HG03139 (cell line): Measurements from ENCODE around the gene N4BP3.

ENCODE experiments used
- ATAC-seq: cut with Tn5 transposase; IDR thresholded peaks from one replicate; pipeline ENCODE4 v1.9.1; 2021; ENCODE audit not compliant: unreplicated experiment

Gene N4BP3

DNA sequence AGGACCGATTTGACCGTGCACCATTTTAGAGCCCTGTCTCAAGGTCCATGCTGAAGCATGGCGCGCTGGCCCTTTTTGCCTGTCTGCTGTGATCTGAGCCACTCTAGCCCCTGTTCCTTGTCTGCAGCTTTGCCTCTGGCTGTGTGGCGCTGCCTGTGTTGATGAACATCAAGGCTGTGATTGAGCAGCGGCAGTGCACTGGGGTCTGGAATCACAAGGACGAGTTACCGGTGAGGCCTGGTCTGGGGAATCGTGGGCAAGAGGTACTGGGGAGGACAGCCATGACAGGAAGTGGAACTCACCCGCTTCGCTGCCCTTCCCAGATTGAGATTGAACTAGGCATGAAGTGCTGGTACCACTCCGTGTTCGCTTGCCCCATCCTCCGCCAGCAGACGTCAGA, 34.1 kb downstream of the N4BP3 start:
- no peak for ATAC-seq

DNA sequence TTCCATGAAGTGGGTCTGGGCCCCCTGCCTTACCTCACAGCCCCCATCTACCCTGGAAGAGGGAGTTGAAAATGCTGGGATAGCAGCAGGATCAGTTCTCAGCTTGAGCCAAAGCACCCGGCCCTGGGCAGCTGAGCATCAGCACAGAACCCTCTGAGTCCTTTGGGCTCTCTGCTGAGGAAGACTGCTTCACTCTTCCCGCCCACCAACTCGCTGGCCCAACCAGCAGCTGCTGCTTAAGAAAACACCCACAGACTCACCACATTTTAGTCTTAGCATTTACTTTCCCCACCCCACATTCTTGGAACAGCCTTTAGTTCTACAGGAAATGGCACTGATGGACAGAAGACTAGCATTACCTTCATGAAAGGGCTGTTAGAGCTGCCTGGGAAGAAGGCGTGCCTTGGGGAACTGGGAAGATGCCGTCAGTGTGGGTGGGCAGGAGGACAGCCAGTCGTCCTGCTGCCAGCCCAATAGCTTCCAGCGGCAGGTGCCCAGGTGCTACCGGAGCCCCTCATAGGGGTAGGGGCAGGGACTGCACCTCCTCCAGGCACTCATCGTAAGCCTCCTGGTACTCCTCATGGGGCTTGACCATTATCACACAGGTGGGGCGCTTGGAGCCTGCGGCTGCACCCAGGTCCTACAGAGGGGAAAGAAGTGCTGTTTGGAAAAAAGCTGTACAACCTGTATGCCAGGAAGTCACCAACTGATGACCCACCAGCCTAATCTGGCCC, 36.0 kb downstream of the N4BP3 start:
- no peak for ATAC-seq

DNA sequence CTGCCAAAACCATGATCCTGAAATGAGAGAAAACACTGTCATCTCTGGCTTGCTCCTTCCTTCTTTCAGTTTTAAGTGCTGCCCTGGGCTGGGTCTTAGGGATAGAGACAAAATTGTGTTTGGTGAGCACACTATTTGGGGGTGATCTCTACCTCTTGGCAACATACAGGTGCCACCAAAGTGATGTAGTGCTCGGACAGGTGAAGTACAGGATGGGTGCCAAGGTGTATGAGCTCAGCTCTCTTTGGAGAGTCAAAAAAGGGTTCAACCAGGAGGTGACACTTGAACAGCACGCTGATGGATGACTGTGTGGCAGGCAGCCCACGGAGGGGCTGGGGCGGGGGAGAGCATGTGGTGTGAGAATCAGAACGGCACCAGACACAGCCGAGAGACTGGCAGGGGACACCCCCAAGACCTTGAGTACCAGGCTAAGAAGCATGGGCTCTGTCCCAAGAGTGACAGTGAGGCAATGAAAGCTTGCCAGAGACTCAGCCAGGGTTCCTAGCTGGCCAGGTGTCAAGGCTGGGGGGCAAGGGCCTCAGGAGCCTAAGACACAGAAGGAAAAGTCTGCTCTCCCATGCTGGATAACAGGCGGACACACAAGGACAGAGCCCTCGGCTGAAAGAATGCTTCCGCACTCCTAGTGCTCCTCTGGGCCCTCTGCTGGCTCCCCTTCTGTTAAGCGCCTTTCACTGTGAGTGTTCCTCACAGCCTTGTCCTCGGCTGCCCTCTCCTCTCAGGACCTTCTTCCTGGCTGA, 37.8 kb downstream of the N4BP3 start:
- no peak for ATAC-seq

DNA sequence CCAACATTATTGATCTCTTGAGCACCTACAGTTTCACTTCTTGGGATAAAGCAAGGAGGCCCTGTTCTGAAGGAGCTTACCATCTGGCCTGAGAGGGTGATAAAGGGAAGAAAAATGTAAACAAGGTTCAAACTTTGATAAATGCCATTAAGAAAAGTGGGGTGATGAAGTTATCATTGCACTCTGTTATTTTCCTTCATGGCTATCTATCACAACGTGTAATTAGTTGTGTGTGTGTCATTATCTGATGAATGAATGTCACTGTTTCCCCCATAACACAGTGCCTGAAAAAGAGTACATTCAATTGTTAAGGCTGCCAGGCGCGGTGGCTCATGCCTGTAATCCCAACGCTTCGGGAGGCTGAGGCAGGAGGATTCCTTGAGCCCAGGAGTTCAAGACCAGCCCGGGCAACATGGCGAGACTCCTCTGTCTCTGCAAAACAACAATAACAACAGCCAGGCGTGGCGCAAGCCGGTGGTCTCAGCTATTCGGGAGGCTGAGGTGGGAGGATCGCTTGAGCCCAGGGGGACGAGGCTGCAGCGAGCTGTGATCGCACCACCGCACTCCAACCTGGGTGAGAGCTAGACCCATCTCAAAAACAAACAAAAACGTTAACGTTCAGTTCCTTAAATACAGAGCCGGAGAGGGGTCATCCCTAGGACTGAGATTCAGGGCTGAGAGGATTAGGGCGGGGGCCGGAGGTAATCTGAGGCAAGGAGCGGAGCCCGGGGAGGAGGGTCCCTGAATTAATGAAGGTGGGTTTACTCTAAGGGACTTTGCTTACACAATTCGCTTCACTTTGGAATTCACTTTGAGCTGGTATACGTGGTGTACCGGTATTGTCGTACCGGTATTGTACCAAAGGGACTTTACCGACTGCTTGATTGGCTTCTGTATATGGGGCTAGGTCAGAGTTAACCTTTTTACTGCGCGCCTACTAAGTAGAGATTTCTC, 39.4 kb downstream of the N4BP3 start:
- ATAC-seq, result no peak

DNA sequence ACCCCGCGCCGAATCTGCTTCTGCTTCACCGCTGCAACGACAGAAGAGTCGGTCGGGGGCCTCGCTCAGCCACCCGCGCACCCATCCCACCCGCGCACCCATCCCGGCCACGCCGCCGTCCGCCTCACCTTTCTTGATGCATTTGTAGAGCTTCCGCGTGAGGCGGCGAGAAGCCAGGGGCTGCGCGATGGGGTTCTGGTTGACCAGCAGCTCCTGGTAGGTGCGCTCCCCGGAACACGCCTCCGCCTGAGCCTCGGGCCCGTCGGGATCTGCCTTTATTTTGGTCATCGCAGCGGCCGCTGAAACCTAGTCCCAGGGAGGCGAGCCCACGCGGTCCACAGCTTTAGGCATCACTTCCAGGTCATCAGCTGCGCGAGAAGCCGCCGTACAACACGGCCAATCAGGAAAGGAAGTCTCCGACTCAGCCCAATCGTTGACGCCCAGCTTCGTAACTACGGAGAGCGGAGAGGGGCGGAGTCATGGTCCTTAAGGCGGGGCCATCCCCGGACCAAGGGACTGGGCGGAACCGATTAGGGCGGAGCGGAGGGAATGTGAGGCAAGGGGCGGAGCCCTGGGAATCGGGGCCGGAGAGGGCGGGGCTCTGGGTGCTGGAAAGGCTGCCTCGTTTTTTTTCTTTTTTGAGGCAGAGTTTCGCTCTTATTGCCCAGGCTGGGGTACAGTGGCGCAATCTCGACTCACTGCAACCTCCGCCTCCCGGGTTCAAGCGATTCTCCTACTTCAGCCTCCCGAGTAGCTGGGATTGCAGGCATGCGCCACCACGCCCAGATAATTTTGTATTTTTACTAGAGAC, 40.4 kb downstream of the N4BP3 start, which contains the start of gene NHP2:
Gene NHP2 (minus strand): TSS at position 356 of the 811 bp plus-strand sequence. CDS start 68 bp downstream, at position 288.
- ATAC-seq, result peak; percentile 99

DNA sequence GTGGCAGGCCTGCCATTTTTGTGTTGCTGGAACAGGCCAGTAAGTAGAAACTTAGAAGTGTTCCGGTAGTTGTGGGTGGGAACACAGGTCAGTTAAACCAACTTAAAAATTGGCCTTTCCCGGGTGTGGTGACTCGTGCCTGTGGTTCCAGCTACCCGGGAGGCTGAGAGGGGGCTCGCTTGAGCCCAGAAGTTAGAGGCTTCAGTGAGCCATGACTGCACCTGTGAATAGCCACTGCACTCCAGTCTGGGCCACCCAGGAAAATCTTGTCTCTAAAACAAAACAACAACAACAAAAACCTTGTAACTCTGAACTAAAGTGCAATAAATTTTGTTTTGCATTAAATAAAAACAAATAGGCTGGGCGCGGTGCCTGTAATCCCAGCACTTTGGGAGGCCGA, 41.7 kb downstream of the N4BP3 start:
- no peak for ATAC-seq

DNA sequence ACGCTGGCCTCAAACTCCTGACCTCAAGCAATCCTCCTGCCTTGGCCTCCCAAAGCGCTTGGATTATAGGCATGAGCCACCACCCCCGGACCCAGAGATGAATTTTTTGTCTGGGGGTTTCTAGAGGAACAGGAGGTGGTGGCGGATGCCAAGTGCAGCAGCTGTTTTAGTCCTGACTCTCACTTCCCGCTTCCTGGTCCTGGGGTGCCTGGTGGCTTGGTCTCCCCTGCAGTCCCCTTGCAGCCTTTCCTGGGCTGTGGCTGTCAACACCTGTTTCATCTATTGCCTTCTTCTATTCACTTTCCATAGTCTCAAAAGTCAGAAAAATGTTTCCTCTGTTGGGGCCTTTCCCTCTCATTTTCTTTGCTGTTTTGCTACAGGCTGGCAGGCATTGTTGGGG, 46.8 kb downstream of the N4BP3 start:
- no peak for ATAC-seq

DNA sequence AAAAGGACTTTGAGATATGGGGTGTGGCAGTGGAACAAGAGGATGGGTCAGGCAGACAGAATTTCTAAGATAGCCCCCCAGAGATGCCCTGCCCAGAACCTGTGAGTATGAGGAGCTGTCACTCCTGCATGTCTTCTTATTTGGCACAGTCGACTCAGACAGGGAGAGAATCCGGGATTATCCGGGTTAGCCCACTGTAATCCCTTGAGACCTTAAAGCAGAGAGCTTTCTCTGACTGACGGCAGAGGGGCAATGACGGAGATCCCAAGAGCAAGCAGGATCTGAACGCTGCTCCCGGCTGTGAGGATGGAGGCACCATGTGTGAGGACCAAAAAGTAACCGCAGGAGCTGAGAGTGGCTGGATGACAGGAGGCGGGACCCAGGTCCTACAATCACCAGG, 49.1 kb downstream of the N4BP3 start:
- ATAC-seq, result no peak

DNA sequence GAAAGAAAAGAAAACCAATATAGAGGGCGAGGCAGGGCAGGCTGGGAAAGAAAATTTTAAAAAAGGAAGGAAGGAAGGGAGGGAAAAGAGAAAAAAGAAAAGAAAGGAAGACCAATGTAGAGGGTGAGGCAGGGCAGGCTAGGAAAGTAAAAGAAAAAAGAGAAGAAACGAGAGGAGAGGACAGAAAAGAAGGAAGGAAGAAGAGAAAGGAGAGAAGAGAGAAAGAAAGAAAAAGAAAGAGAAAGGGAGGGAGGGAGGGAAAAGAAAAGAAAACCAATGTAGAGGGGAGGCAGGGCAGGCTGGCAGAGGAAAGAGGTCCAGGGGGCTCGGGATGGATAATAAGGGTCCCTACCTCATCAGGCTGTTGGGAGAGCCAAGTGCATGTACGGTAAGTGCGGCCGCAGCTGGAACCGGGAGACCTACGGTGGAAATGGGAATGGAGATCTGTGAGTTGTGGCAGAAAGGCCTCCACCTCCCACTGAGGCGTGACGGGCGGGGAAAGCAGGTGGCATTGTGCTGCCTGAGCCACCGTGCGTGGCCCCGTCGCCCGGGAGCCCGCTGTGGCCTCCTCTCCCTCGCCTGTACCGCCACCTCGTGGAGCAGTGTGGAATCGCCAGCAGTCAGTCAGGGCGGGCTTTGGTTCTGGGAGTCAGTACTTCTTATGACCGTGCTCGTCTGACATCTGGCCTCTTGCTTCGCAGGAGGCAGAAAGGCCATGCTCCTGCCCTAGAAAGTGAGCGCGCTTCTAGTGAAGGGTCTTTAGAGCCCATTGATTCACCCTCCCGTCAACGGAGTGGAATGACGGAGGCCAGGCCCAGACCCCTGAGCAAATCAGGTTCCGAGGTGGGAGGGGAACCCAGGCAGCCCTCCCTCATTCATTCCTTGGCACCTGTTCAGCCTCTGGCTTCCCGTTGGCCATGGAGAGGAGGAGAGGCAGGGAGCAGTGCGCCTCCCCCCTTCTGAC, 50.7 kb downstream of the N4BP3 start:
- peak; percentile 94 for ATAC-seq

DNA sequence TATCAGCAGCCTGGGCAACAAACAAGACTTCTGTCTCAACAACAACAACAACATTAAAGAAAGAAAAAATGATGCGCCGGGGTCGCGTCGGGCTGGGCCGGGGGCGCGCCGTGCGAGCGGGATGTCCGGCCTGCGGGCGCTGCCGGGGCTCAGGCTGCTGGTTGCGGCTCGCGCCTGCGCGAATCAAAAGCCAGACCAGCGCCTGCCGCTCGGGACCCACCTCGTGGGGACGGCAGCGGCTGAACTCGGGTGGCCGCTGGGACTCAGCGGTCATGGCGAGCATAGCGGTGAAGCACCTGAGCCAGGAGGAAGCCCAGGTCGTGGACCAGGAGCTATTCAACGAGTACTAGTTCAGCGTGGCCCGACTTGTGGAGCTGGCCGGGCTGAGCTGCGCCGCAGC, 52.2 kb downstream of the N4BP3 start:
- no peak for ATAC-seq

DNA sequence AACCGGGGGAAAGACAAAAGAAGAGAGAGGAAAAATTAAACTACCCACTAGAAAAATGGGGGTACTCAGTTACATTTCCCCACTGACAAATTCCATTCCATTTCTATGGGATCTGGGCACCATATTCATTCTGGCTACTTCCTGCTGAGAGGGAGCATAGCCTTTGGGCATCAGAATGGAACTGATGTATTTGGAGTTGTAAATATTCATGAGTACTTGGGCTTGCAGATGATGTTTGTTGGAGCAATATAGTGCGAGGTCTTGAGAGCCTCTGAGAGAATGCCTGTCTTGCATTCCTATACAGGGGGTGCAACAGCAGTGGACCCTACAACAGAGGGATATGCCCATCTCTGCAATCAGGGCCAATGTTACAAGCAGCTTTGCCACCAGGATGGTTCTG, 57.1 kb downstream of the N4BP3 start:
- ATAC-seq, result no peak

DNA sequence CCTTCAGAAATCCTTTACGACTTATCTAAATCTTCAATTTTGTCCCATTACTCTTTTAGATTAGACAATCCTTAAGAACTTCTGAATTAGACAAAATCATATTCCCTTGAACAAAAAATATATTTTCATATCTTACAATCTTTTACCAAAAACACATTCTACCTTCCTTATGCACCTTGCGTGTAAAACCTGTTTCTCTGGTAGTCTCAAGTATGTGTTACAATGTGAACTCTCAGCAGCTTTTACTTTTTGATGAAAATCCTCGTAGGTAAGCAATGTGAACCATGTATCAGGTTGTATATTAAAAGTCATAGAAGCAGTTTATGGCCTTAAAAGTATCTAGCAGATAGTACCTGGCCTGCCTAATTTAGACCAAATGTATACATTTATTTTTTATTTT, 61.1 kb downstream of the N4BP3 start:
- ATAC-seq, result no peak
